Choroid plexus epithelial cell (primary cell): ENCODE results near the gene SHB.

Experiments used
- DNase-seq: peaks from one replicate; pipeline ENCODE4 v3.0.0-alpha.2; 2010; ENCODE audit warnings: low read depth
- H3K4me3 ChIP-seq: 2 replicates; pipeline ENCODE4 v1.5.1; 2011; ENCODE audit warnings: low read depth, mild to moderate bottlenecking, control low read depth, low read length, moderate library complexity
- TF ChIP-seq, protein P1 (sequence below): conservative IDR thresholded peaks from 2 replicates; pipeline ENCODE4 v1.5.1; 2011; ENCODE audit warnings: low read depth, mild to moderate bottlenecking, control low read depth, inconsistent platforms, low read length, moderate library complexity

The SHB gene

DNA sequence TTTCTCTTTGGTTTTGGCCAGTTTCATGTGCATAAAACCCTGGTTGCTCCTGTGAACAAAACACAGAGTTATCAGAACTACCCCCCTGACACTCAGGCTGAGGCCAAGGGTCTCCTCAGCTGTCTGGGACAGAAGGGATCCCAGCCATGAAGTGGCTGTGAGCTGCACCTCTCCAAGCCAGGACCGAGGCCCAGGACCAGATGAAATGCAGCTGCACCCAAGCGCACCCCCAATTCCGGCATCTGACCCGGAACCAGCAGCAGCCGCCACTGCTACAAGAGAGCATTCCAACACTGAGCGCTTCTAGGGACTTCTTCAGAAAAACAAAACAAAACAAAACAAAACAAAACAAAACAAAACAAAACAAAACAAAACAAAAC, 149.1 kb downstream of the SHB start:
- TF ChIP-seq, protein P1, sequence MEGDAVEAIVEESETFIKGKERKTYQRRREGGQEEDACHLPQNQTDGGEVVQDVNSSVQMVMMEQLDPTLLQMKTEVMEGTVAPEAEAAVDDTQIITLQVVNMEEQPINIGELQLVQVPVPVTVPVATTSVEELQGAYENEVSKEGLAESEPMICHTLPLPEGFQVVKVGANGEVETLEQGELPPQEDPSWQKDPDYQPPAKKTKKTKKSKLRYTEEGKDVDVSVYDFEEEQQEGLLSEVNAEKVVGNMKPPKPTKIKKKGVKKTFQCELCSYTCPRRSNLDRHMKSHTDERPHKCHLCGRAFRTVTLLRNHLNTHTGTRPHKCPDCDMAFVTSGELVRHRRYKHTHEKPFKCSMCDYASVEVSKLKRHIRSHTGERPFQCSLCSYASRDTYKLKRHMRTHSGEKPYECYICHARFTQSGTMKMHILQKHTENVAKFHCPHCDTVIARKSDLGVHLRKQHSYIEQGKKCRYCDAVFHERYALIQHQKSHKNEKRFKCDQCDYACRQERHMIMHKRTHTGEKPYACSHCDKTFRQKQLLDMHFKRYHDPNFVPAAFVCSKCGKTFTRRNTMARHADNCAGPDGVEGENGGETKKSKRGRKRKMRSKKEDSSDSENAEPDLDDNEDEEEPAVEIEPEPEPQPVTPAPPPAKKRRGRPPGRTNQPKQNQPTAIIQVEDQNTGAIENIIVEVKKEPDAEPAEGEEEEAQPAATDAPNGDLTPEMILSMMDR: no peak
- no peak for DNase-seq
- no peak overlapping the region for H3K4me3 ChIP-seq

DNA sequence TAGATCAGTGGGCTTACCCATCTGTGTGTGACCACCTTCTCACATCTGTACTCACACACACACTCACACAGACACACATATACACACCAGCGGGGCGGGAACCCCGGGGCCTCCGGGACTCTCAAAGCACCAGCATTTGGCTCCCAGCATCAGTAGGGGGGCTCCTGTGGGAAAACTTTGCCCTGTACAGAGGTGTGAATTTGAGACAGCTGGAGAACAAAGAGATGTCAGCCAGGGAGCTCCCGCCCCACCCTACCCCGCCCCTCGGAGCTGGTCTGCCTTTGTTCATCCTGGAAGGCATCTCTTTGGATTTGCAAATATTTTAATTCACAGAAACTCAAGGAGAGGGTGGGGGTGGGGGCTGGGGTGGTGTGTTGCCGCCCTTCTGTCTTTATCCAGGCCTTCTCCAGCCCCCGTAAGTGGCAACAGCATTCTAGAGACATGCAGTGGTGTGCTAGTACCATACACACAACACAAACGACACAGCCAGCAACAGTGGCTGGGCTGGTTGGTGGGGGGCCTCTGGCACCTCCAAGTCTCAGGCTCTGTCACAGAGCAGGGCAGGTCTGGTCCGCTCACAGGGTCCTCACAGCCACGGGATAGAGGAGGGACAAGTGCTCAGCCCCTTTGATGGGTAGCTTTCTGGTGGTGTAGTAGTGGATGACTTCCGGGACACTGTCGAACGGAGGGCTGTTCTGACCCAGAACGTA, 149.6 kb downstream of the SHB start:
- no peak for DNase-seq
- no peak overlapping the region for H3K4me3 ChIP-seq
- TF ChIP-seq, protein P1: no peak

DNA sequence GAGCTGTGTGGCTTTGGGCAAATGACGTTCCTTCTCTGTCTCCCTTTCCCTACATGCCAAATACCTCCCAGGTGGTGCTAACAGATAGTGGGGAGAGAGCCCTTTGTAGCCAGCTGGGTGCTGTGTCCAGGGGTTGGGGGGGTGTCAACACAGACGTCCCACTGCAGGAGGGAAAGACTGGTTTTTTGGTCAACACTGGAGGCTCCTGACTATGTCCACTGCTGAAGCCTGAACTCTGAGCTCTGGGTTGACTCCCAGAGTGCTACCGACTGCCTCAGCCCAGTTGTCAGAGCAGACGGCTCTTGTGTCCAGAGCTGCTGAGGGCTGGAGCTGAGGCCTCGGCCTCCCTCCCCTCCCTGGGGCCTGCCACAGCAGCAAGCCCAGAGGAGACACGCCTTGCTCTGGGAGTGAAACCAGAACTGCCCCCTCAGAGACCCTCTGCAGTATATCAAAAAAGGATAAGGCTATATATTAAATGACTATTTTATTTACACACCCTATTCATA, 150.3 kb downstream of the SHB start:
- no peak overlapping the region for H3K4me3 ChIP-seq
- DNase-seq: no peak
- TF ChIP-seq, protein P1: no peak

DNA sequence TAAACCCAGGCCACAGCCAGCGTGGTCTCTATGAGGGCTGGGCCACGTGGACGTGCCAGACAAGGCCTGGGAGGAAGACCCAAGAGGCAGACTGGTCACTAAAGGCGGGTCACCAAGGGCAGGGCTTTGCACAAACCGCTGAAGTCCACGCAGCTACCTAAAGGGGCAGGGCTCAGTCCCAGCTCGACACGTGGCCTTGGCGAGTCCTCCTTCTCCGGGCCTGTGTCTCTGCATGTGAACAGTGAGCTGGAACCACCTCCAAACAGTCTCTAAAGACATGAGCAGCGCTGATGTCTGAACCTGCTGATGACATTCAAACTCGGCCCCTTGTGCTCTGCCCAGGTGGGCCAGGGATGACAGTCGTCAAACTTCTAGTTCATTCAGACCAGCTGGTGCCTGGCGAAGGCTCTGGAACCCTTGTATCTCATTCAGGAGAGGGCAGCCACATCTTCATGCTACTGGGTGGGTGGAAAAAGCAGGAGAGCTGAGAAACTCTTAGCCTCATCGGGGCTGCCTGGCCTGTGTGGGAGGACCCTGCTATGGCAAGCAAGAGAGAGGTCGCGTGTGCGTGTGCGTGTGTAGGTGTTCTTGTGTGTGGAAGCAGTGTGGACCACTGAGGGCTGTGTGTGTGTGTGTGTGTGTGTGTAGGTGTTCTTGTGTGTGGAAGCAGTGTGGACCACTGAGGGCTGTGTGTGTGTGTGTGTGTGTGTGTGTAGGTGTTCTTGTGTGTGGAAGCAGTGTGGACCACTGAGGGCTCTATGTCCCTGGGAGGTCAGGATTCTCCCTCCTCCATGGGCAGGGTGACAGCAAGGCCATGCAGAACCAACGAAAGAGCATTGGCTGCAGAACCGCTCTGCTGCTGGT, 151.0 kb downstream of the SHB start:
- no peak for DNase-seq
- TF ChIP-seq, protein P1: no peak
- no peak overlapping the region for H3K4me3 ChIP-seq

DNA sequence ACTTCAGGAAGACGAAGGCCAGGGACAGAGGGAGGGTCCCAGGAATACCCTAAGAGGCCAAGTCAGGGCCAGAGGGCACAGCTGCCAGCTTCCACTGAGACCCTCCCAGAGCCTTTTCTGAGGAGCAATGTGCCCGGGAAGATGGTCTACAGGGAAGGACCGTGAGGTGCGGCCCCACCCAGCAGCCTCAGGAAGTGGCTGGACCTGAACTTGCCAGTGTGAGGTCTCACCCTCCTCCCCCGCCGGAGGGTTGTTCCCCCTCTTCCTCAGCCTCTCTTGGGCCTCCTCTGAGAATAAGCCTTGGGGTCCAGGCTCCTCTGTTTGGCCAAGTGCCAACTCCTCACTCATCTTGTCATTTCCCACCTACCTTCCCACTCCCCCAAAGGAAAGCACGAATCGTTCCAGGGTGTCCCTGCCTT, 151.7 kb downstream of the SHB start:
- no peak for DNase-seq
- TF ChIP-seq, protein P1: no peak
- H3K4me3 ChIP-seq: no peak overlapping the region

DNA sequence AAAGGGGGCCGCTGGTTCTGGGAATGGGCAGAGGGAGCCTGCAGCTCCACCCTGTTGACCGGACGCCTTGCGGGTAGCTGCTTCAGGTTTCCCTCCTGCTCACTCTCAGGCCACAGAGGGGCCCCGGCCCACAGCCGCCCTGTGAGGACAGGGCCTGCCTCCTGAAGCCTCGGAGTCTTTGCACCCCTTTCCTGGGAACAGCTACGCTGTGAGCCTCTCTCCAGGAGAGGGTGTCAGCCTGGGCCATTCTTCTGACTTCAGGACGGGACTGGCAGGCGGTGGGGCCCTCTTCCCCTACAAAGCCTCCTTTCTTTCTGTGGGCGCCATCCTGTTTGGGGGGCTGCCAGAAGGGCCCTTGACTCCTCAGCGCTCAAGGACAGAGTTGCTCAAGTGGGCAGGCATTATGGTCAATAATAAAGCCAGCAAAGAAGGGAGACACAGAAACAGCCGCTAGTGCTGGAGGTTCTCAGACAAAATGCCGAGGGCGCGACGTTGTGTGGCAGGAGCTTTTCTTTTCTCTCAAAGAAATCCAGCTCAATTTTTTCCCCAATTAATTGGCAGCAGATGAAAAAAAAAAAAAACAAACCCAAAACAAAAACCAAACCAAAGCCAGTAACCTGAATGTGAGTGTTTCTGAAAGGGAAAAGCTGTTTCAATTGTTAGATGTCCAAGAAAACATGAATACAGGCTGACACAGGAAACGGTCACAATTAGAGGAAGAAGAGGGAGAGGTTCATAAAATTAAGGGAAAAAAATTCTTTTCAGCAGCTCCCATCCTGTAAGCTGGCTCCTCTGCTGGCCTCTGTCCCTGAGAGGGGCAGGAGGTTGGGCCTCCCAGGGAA, 152.3 kb downstream of the SHB start:
- H3K4me3 ChIP-seq: no peak overlapping the region
- no peak for DNase-seq
- TF ChIP-seq, protein P1: no peak
